Endothelial cell of umbilical vein (primary cell): ENCODE data around the gene TAF13. TPM values are rescaled to one million over a fixed set of nuclear protein-coding genes. Genes with fewer than 3 reads are reported as not detected.

Experiments used
- BruUV-seq: library from RNA; stranded (reverse); fragments of 400-500 nt; replicated peaks from 2 replicates; lab custom pipeline; 2021; lab: Mats Ljungman, UMichigan
- CTCF ChIA-PET: fragments of 300-600, 350-600 bp; sonication (Branson Sonifier 250); formaldehyde crosslinking; loops from one replicate; lab custom pipeline; 2021; ENCODE audit warnings: antibody characterized with exemption, inconsistent platforms; lab: Charles Lee
- POLR2A ChIA-PET: fragments of 300-600, 350-600 bp; sonication (Branson Sonifier 250); formaldehyde crosslinking; loops from one replicate; lab custom pipeline; 2021; ENCODE audit warnings: antibody characterized with exemption, inconsistent platforms; lab: Charles Lee
- DNase-seq: peaks from one replicate; pipeline ENCODE4 v3.0.0-alpha.2; 2011; ENCODE audit warnings: low read depth, low spot score
- FAIRE-seq: peaks from 2 replicates; lab custom pipeline; 2011; peaks lifted over from hg19 to GRCh38; lab: Jason Lieb, UNC
- H2AFZ ChIP-seq: 2 replicates; pipeline ENCODE4 v1.6.0; 2012; ENCODE audit warnings: low read depth, low read length, control low read depth, inconsistent platforms
- H3K27ac ChIP-seq: 2 replicates; pipeline ENCODE4 v1.5.1; 2011; ENCODE audit warnings: low read depth, mild to moderate bottlenecking, control low read depth, low read length, moderate library complexity; ENCODE audit not compliant: insufficient read depth
- H3K27me3 ChIP-seq, 2 experiments: 2 replicates each; pipeline versions ENCODE4 v1.6.0 to v1.6.1; 2011; ENCODE audit warnings: low read length in 2 of 2, mixed read lengths in 1 of 2; ENCODE audit not compliant: control insufficient read depth in 2 of 2, insufficient read depth in 2 of 2
- H3K36me3 ChIP-seq, 2 experiments: 2 replicates in 1 of 2; 3 replicates in 1 of 2; pipeline ENCODE4 v1.5.1; 2011; ENCODE audit warnings: low read length in 2 of 2, mild to moderate bottlenecking in 1 of 2, moderate library complexity in 1 of 2; ENCODE audit not compliant: control insufficient read depth in 2 of 2, insufficient read depth in 2 of 2; ENCODE audit errors: extremely low read depth in 1 of 2
- H3K4me1 ChIP-seq: 3 replicates; pipeline ENCODE4 v1.5.1; 2011; ENCODE audit warnings: mild to moderate bottlenecking, low read length; ENCODE audit not compliant: control insufficient read depth, insufficient read depth; ENCODE audit errors: extremely low read depth
- H3K4me2 ChIP-seq: 2 replicates; pipeline ENCODE4 v1.6.1; 2011; ENCODE audit warnings: low read length, control low read depth, mixed read lengths; ENCODE audit not compliant: insufficient read depth
- H3K4me3 ChIP-seq, 3 experiments: fragments of 200-600 bp in 1 of 3; sonication (generic), shearing (Covaris generic) in 1 of 3; replicated peaks in 1 of 3; 2 replicates each; pipeline ENCODE4 v1.5.1; 2011 to 2016; ENCODE audit warnings: control low read depth in 3 of 3, low read length in 3 of 3, mild to moderate bottlenecking in 2 of 3, inconsistent platforms in 1 of 3, low read depth in 1 of 3, moderate library complexity in 1 of 3; ENCODE audit not compliant: insufficient read depth in 1 of 3
- H3K79me2 ChIP-seq: 2 replicates; pipeline ENCODE4 v1.6.0; 2012; ENCODE audit warnings: low read length, inconsistent platforms; ENCODE audit not compliant: control insufficient read depth, insufficient read depth
- H3K9ac ChIP-seq: replicated peaks from 2 replicates; pipeline ENCODE3; 2011; ENCODE audit warnings: low read length, control low read depth; ENCODE audit not compliant: insufficient read depth; ENCODE audit errors: extremely low read depth
- H3K9me1 ChIP-seq: replicated peaks from 3 replicates; pipeline ENCODE4 v1.6.0; 2011; ENCODE audit warnings: mild to moderate bottlenecking, low read length; ENCODE audit not compliant: control insufficient read depth, insufficient read depth; ENCODE audit errors: extremely low read depth
- H3K9me3 ChIP-seq: replicated peaks from 2 replicates; pipeline ENCODE4 v1.5.1; 2012; ENCODE audit warnings: low read length, inconsistent platforms; ENCODE audit not compliant: control insufficient read depth, insufficient read depth
- H4K20me1 ChIP-seq: replicated peaks from 2 replicates; pipeline ENCODE3; 2011; ENCODE audit warnings: mild to moderate bottlenecking, low read length; ENCODE audit not compliant: control insufficient read depth, insufficient read depth; ENCODE audit errors: extremely low read depth
- EZH2 ChIP-seq: IDR thresholded peaks from 2 replicates; pipeline ENCODE4 v1.6.1; 2012; ENCODE audit warnings: borderline replicate concordance, low read depth, mild to moderate bottlenecking, moderate library complexity, low read length, inconsistent platforms; ENCODE audit not compliant: severe bottlenecking
- FOS ChIP-seq: IDR thresholded peaks from 2 replicates; pipeline ENCODE4 v1.6.1; 2011; ENCODE audit warnings: mild to moderate bottlenecking, low read length, moderate library complexity, borderline replicate concordance; ENCODE audit not compliant: insufficient read depth
- GATA2 ChIP-seq: IDR thresholded peaks from 2 replicates; pipeline ENCODE4 v1.7.0; 2011; ENCODE audit warnings: low read depth, mild to moderate bottlenecking, moderate library complexity, mixed read lengths, low read length; ENCODE audit not compliant: insufficient read length, insufficient read depth
- JUN ChIP-seq: IDR thresholded peaks from 2 replicates; pipeline ENCODE4 v1.6.1; 2011; ENCODE audit warnings: borderline replicate concordance, low read depth; ENCODE audit not compliant: insufficient read length, insufficient read depth
- MYC ChIP-seq: IDR thresholded peaks from one replicate; pipeline ENCODE4 v1.6.1; 2011; ENCODE audit warnings: mild to moderate bottlenecking, low read depth, low read length
- POLR2A ChIP-seq: IDR thresholded peaks from 2 replicates; pipeline ENCODE4 v1.6.1; 2012; ENCODE audit warnings: low read depth, mild to moderate bottlenecking, control low read depth, low read length
- POLR2AphosphoS5 ChIP-seq: IDR thresholded peaks from 2 replicates; pipeline ENCODE4 v1.6.1; 2012; ENCODE audit warnings: low read depth, mild to moderate bottlenecking, control low read depth, low read length, moderate library complexity; ENCODE audit not compliant: insufficient read depth
- dilution Hi-C: fragments of 300-500 bp; cut with MboI; formaldehyde crosslinking; loops from one replicate; pipeline ENCODE4 v1.15.0; 2019; ENCODE audit warnings: low sequenced_read_pairs; ENCODE audit not compliant: extremely low pct_ligation_motif_present
- intact Hi-C: fragments of 100-400 bp; cut with micrococcal nuclease; formaldehyde crosslinking; loops from one replicate; pipeline ENCODE4 v1.10.0; 2022
- polyA plus RNA-seq, 4 experiments: library from polyadenylated mRNA; depleted of rRNA in 3 of 4; stranded (reverse) in 3 of 4; unstranded in 1 of 4; fragments of >200 nt; gene quantifications; 2 replicates each; pipeline versions ENCODE4 v1.2.1 to v1.2.3, GENCODE V29; 2011 to 2012; ENCODE audit warnings: missing spikeins in 1 of 4
- total RNA-seq: library from RNA; stranded (reverse); gene quantifications from 2 replicates; pipeline ENCODE4 v1.2.3, GENCODE V29; 2021

The TAF13 gene
- total and polyA plus RNA-seq, 2 donors (not counting 3 experiments of a cell fraction or from before 2014, with no cell fraction given): 14.8 to 42.3 TPM

GRCh38 chr1:109114342-109114674 lies 38.5 kb upstream of the TAF13 start:
- CTCF ChIA-PET: interaction anchor here (1.1 kb wide), 1 partner anchor 14 kb away, joined by 4 read pairs; no protein-coding TSS in a partner anchor
- no peak for DNase-seq
- Histone ChIP-seq H3K27ac (no peak overlapping the region), H3K36me3 (no peaks in the 10 kb centered on the region), H3K4me1 (peaks cover 7% of the 10 kb centered on the region), H3K4me2 (no peak overlapping the region), H3K9me1 (no peaks in the 10 kb centered on the region), H3K9me3 (no peaks in the 10 kb centered on the region), H2AFZ (no peak overlapping the region), H3K27me3 (peaks cover 41 to 63% of the 10 kb centered on the region in 2 experiments), H3K9ac (no peak overlapping the region), H4K20me1 (no peaks in the 10 kb centered on the region), H3K4me3 (no peak overlapping the region), H3K79me2 (no peaks in the 10 kb centered on the region)
- POLR2A ChIA-PET: no interaction called here
- intact Hi-C loops (loop anchor here (5.0 kb wide), 1 partner anchor 72 kb away; the partner anchor contains the start of gene WDR47), dilution Hi-C loops (no loop called here)
- FAIRE-seq: no peak
- no TSS peak for BruUV-seq
- no peak for TF ChIP-seq EZH2
- TF ChIP-seq FOS: no peak
- no peak for TF ChIP-seq JUN
- TF ChIP-seq POLR2AphosphoS5: no peak
- no peak for TF ChIP-seq MYC
- TF ChIP-seq GATA2: no peak

DNA sequence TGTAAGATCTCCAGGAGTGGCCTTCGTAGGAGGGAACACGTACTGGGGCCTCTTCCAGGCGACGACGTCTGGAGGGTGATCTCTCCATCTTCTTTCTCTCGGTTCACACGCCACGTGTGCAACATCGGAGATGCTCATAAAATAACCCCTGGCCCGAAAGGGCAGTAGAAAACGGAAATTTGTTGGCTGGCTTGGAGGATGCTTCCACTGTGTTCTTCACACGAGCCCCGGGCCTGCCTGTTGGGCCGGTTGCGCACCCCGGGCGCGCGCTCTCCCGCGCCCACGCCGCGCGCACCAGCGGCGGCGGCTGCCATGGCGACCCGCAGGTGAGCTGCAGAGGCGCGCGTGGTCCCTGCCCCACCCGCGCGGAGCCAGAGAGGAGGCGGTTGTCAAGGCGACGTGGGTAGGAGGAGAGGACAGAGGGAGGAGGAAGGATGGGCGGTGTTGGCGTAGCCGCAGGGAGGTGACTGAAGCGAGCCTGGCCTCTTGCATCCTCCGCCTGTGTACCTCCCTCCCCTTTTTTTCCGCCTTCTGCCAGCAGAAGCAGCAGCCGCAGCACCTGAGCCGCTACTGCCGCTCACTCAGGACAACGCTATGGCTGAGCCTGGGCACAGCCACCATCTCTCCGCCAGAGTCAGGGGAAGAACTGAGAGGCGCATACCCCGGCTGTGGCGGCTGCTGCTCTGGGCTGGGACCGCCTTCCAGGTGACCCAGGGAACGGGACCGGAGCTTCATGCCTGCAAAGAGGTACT lies 38.0 kb upstream of the TAF13 start, which contains the start of gene ELAPOR1:
TSS of gene ELAPOR1 (plus strand) at position 526 of the 752 bp plus-strand sequence. CDS start at position 595, 69 bp downstream.
- no peaks in the 10 kb centered on the region for H3K79me2 ChIP-seq
- H2AFZ ChIP-seq: peak within 1 kb of the TSS; percentile 52
- H3K9me1 ChIP-seq: no peaks in the 10 kb centered on the region
- no peak within 1 kb of the TSS for H3K27ac ChIP-seq
- no peak for FAIRE-seq
- DNase-seq: no peak
- H4K20me1 ChIP-seq: no peaks in the 10 kb centered on the region
- no peaks in the 10 kb centered on the region for H3K36me3 ChIP-seq
- BruUV-seq: no TSS peak
- H3K4me2 ChIP-seq: peak within 1 kb of the TSS; percentile 39
- no peaks in the 10 kb centered on the region for H3K9me3 ChIP-seq
- ChIA-PET POLR2A (no interaction called here), CTCF (interaction anchor here (1.1 to 5.2 kb wide), 6 partner anchors 10 to 72 kb away, joined by 3 to 64 read pairs (median 12); partner anchors contain the start of genes TMEM167B and WDR47)
- dilution Hi-C loops (no loop called here), intact Hi-C loops (loop anchor here (2.0 to 5.0 kb wide), 5 partner anchors 19 to 285 kb away; partner anchors contain the start of genes CLCC1 and WDR47)
- H3K4me1 ChIP-seq: peaks cover 7% of the 10 kb centered on the region
- TF ChIP-seq EZH2: peak; percentile 94
- no peak for TF ChIP-seq POLR2AphosphoS5
- TF ChIP-seq POLR2A: no peak
- TF ChIP-seq MYC: no peak
- H3K4me3 ChIP-seq: peak within 1 kb of the TSS in 1 of 3 experiments; percentile 3
- H3K27me3 ChIP-seq: peaks cover 41 to 63% of the 10 kb centered on the region in 2 experiments
- H3K9ac ChIP-seq: no peak within 1 kb of the TSS
